Neural progenitor cell (in vitro differentiated cells): ENCODE measurements around the gene PGF.

Experiments
- CTCF ChIP-seq: fragments of 200-600 bp; sonication (generic); IDR thresholded peaks from 2 replicates; pipeline ENCODE4 v1.5.1; 2017; ENCODE audit warnings: antibody characterized with exemption, mild to moderate bottlenecking
- EZH2 ChIP-seq: fragments of 200-600 bp; sonication (generic); IDR thresholded peaks from 2 replicates; pipeline ENCODE4 v1.6.1; 2017; ENCODE audit warnings: antibody characterized with exemption, mild to moderate bottlenecking, moderate library complexity
- EZH2phosphoT487 ChIP-seq: fragments of 200-600 bp; sonication (generic); IDR thresholded peaks from 2 replicates; pipeline ENCODE4 v1.6.1; 2017; ENCODE audit warnings: antibody characterized with exemption

GRCh38 chr14:74983343-74983742 lies 27.9 kb upstream of the PGF start:
- TF ChIP-seq CTCF (no peak), EZH2phosphoT487 (no peak), EZH2 (no peak)
